Astrocyte (in vitro differentiated cells and primary cell): Measurements from ENCODE around the gene NBPF1. TPM values are rescaled to one million over a fixed set of nuclear protein-coding genes. Genes with fewer than 3 reads are reported as not detected.
A peak's percentile ranks its signal among the peaks of the same experiment; 100 is the strongest.
"Not testable (repeated sequence)": the region's sequence is repeated elsewhere in the genome, so short reads cannot be mapped to it uniquely, and the experiment has no call there.

ENCODE experiments used
- DNase-seq: peaks from one replicate; pipeline ENCODE4 v3.0.0-alpha.2; 2010; ENCODE audit warnings: low read depth
- FAIRE-seq: peaks from 2 replicates; lab custom pipeline; 2011; peaks lifted over from hg19 to GRCh38; lab: Jason Lieb, UNC
- H2AFZ ChIP-seq: 2 replicates; pipeline ENCODE4 v1.6.0; 2012; ENCODE audit warnings: low read depth, low read length, inconsistent platforms
- H3K27ac ChIP-seq: 2 replicates; pipeline ENCODE4 v1.5.1; 2011; ENCODE audit warnings: low read depth, low read length, inconsistent platforms
- H3K27me3 ChIP-seq: 2 replicates; pipeline ENCODE4 v1.6.0; 2011; ENCODE audit warnings: low read length, inconsistent platforms; ENCODE audit not compliant: insufficient read depth
- H3K36me3 ChIP-seq: 2 replicates; pipeline ENCODE4 v1.5.1; 2011; ENCODE audit warnings: low read length, inconsistent platforms; ENCODE audit not compliant: insufficient read depth
- H3K4me1 ChIP-seq: 2 replicates; pipeline ENCODE4 v1.5.1; 2011; ENCODE audit warnings: low read length, inconsistent platforms; ENCODE audit not compliant: insufficient read depth
- H3K4me2 ChIP-seq: 2 replicates; pipeline ENCODE4 v1.6.0; 2012; ENCODE audit warnings: low read length, inconsistent platforms
- H3K4me3 ChIP-seq: 2 replicates; pipeline ENCODE4 v1.5.1; 2011; ENCODE audit warnings: low read depth, mild to moderate bottlenecking, low read length, inconsistent platforms; ENCODE audit not compliant: insufficient read depth
- H3K79me2 ChIP-seq: 2 replicates; pipeline ENCODE4 v1.6.0; 2012; ENCODE audit warnings: mild to moderate bottlenecking, low read length, inconsistent platforms; ENCODE audit not compliant: insufficient read depth
- H3K9ac ChIP-seq: 2 replicates; pipeline ENCODE4 v1.6.0; 2012; ENCODE audit warnings: mild to moderate bottlenecking, low read length, inconsistent platforms
- H3K9me3 ChIP-seq: 2 replicates; pipeline ENCODE4 v1.5.1; 2012; ENCODE audit warnings: low read depth, mild to moderate bottlenecking, low read length, inconsistent platforms; ENCODE audit not compliant: insufficient read depth
- H4K20me1 ChIP-seq: 2 replicates; pipeline ENCODE4 v1.6.0; 2012; ENCODE audit warnings: low read length, inconsistent platforms; ENCODE audit not compliant: insufficient read depth
- H3K27ac Mint-ChIP-seq: one replicate; pipeline ENCODE4 v1.8.0; 2021; ENCODE audit warnings: mild to moderate bottlenecking, mixed read lengths; ENCODE audit not compliant: unreplicated experiment
- H3K27me3 Mint-ChIP-seq: one replicate; pipeline ENCODE4 v1.8.0; 2021; ENCODE audit warnings: low read depth, mixed read lengths; ENCODE audit not compliant: unreplicated experiment
- H3K36me3 Mint-ChIP-seq: one replicate; pipeline ENCODE4 v1.8.0; 2021; ENCODE audit warnings: low read depth, mixed read lengths; ENCODE audit not compliant: unreplicated experiment
- H3K4me1 Mint-ChIP-seq: one replicate; pipeline ENCODE4 v1.8.0; 2021; ENCODE audit warnings: low read depth, mixed read lengths; ENCODE audit not compliant: unreplicated experiment
- H3K4me3 Mint-ChIP-seq: one replicate; pipeline ENCODE4 v1.8.0; 2021; ENCODE audit warnings: mild to moderate bottlenecking, moderate library complexity, mixed read lengths; ENCODE audit not compliant: unreplicated experiment
- H3K9me3 Mint-ChIP-seq: one replicate; pipeline ENCODE4 v1.8.0; 2021; ENCODE audit warnings: mild to moderate bottlenecking, mixed read lengths; ENCODE audit not compliant: unreplicated experiment
- EZH2 ChIP-seq: IDR thresholded peaks from 2 replicates; pipeline ENCODE4 v1.6.1; 2012; ENCODE audit warnings: mild to moderate bottlenecking, low read length, inconsistent platforms; ENCODE audit not compliant: insufficient read depth
- total RNA-seq: library from RNA; stranded (reverse); gene quantifications from 2 replicates; pipeline ENCODE4 v1.2.1, GENCODE V29; 2021

The NBPF1 gene
- total RNA-seq, 1 donor from 2014 or later = 23.1 TPM

- not testable (repeated sequence) for H3K27ac Mint-ChIP-seq, H3K4me1 ChIP-seq, H3K27ac ChIP-seq, H3K9me3 ChIP-seq, FAIRE-seq, H3K4me1 Mint-ChIP-seq, H3K36me3 Mint-ChIP-seq, H4K20me1 ChIP-seq, H3K79me2 ChIP-seq, H3K9me3 Mint-ChIP-seq, H3K36me3 ChIP-seq
- TF ChIP-seq EZH2 = peak; percentile 42
- H3K4me2 ChIP-seq = peak overlapping the region; percentile 77
- Mint-ChIP-seq H3K27me3 (peaks cover 32% of the 10 kb centered on the region), H3K4me3 (peak overlapping the region; percentile 54)
- peak; percentile 14 for DNase-seq
- peaks cover 20% of the 10 kb centered on the region for H3K27me3 ChIP-seq
- H3K4me3 ChIP-seq = peak overlapping the region; percentile 23
- H3K9ac ChIP-seq = peak overlapping the region; percentile 23
- peak overlapping the region; percentile 71 for H2AFZ ChIP-seq
Observed at GRCh38 chr1:16520435-16521287, 92.7 kb downstream of the NBPF1 start.

- not testable (repeated sequence) for H3K4me2 ChIP-seq, H3K4me3 ChIP-seq, H3K4me1 ChIP-seq, H3K79me2 ChIP-seq, H3K27ac Mint-ChIP-seq, H4K20me1 ChIP-seq, H3K9me3 ChIP-seq, H2AFZ ChIP-seq, FAIRE-seq, H3K9ac ChIP-seq, H3K27ac ChIP-seq, H3K36me3 Mint-ChIP-seq, H3K4me3 Mint-ChIP-seq, H3K4me1 Mint-ChIP-seq, DNase-seq, H3K9me3 Mint-ChIP-seq, H3K36me3 ChIP-seq
- H3K27me3 Mint-ChIP-seq = peaks cover 30% of the 10 kb centered on the region
- H3K27me3 ChIP-seq = peaks cover 19% of the 10 kb centered on the region
Observed at GRCh38 chr1:16519255-16519951, 94.0 kb downstream of the NBPF1 start.

- H3K27me3 ChIP-seq = peaks cover 14% of the 10 kb centered on the region
- not testable (repeated sequence) for H3K4me3 ChIP-seq, H3K36me3 ChIP-seq, DNase-seq, H3K27ac ChIP-seq, H3K9ac ChIP-seq, H4K20me1 ChIP-seq, H3K36me3 Mint-ChIP-seq, H2AFZ ChIP-seq, H3K79me2 ChIP-seq, H3K27ac Mint-ChIP-seq, H3K4me2 ChIP-seq, H3K4me1 ChIP-seq, H3K4me3 Mint-ChIP-seq, FAIRE-seq, H3K9me3 ChIP-seq, H3K4me1 Mint-ChIP-seq, H3K9me3 Mint-ChIP-seq
- peaks cover 26% of the 10 kb centered on the region for H3K27me3 Mint-ChIP-seq
Observed at GRCh38 chr1:16518913-16519254, 94.5 kb downstream of the NBPF1 start.

- H3K27me3 ChIP-seq = peaks cover 12% of the 10 kb centered on the region
- H3K36me3 Mint-ChIP-seq = not testable (repeated sequence)
Observed at GRCh38 chr1:16516694-16517410, 96.5 kb downstream of the NBPF1 start.

GRCh38 chr1:16514107-16515055 is 99.0 kb downstream of the NBPF1 start, which contains the start of gene RNU1-1:
RNU1-1 (minus strand) TSS chr1:16514285.
- H3K79me2 ChIP-seq, H4K20me1 ChIP-seq, H3K9me3 Mint-ChIP-seq, H3K9me3 ChIP-seq, H3K4me1 ChIP-seq, H3K4me3 ChIP-seq, H3K4me1 Mint-ChIP-seq, FAIRE-seq, H3K36me3 Mint-ChIP-seq, H3K27me3 ChIP-seq, H3K27me3 Mint-ChIP-seq, H3K36me3 ChIP-seq: not testable (repeated sequence)
- peak within 1 kb of the TSS; percentile 76 for H3K4me2 ChIP-seq
- peak within 1 kb of the TSS; percentile 71 for H2AFZ ChIP-seq
- peak within 1 kb of the TSS; percentile 97 for H3K27ac ChIP-seq
- Mint-ChIP-seq H3K27ac (peak within 1 kb of the TSS; percentile 26), H3K4me3 (peak within 1 kb of the TSS; percentile 57)
- DNase-seq = peak; percentile 75
- peak within 1 kb of the TSS; percentile 86 for H3K9ac ChIP-seq

More at GRCh38 chr1:16516694-16517410, 96.5 kb downstream of the NBPF1 start:
- not testable (repeated sequence) for DNase-seq, H4K20me1 ChIP-seq, H3K4me1 ChIP-seq, H3K79me2 ChIP-seq, H3K4me2 ChIP-seq, H3K27ac ChIP-seq, H3K4me3 ChIP-seq, H3K27ac Mint-ChIP-seq, H3K9me3 Mint-ChIP-seq, H3K4me1 Mint-ChIP-seq, H3K9me3 ChIP-seq, H3K4me3 Mint-ChIP-seq, H2AFZ ChIP-seq, FAIRE-seq, H3K36me3 ChIP-seq, H3K9ac ChIP-seq
- peaks cover 17% of the 10 kb centered on the region for H3K27me3 Mint-ChIP-seq
